SK-N-SH (cell line): ENCODE results near the gene MOCS2.

Experiments
- CTCF ChIP-seq: fragments of 200-600 bp; sonication (generic); IDR thresholded peaks from 2 replicates; pipeline ENCODE4 v1.6.1; 2017; ENCODE audit warnings: antibody characterized with exemption, mild to moderate bottlenecking, moderate library complexity
- EP300 ChIP-seq, 2 experiments: IDR thresholded peaks; 2 replicates each; pipeline versions ENCODE4 v1.4.0 to v1.6.1; 2012; ENCODE audit warnings: borderline replicate concordance in 1 of 2, low read depth in 1 of 2, low read length in 1 of 2
- FOXM1 ChIP-seq: IDR thresholded peaks from 2 replicates; pipeline ENCODE4 v1.4.0; 2012; ENCODE audit warnings: low read depth, mild to moderate bottlenecking
- GABPA ChIP-seq: IDR thresholded peaks from 2 replicates; pipeline ENCODE4 v1.4.0; 2012; ENCODE audit warnings: low read depth, mild to moderate bottlenecking
- MAX ChIP-seq: IDR thresholded peaks from 2 replicates; pipeline ENCODE4 v1.4.0; 2012; ENCODE audit warnings: low read depth
- NRF1 ChIP-seq: IDR thresholded peaks from 2 replicates; pipeline ENCODE4 v1.6.1; 2012; ENCODE audit warnings: low read depth, mild to moderate bottlenecking, low read length
- POLR2AphosphoS5 ChIP-seq: IDR thresholded peaks from 2 replicates; pipeline ENCODE4 v1.6.1; 2012; ENCODE audit warnings: low read depth, low read length
- RAD21 ChIP-seq: IDR thresholded peaks from 2 replicates; pipeline ENCODE4 v1.6.1; 2012; ENCODE audit warnings: mild to moderate bottlenecking, low read length
- REST ChIP-seq: IDR thresholded peaks from 2 replicates; pipeline ENCODE4 v1.6.1; 2012; ENCODE audit warnings: mild to moderate bottlenecking, low read depth, low read length, moderate library complexity
- SMC3 ChIP-seq: IDR thresholded peaks from 2 replicates; pipeline ENCODE4 v1.6.1; 2012; ENCODE audit warnings: low read depth, low read length, improper control_type of control experiment
- TAF1 ChIP-seq: IDR thresholded peaks from 2 replicates; pipeline ENCODE4 v1.6.1; 2012; ENCODE audit warnings: low read depth, mild to moderate bottlenecking, low read length, moderate library complexity, borderline replicate concordance
- TEAD4 ChIP-seq: IDR thresholded peaks from 2 replicates; pipeline ENCODE4 v1.4.0; 2012; ENCODE audit warnings: mild to moderate bottlenecking, borderline replicate concordance; ENCODE audit not compliant: insufficient read depth
- USF1 ChIP-seq: IDR thresholded peaks from 2 replicates; pipeline ENCODE4 v1.4.0; 2012; ENCODE audit warnings: low read depth, borderline replicate concordance
- USF2 ChIP-seq: fragments of 150-350 bp; IDR thresholded peaks from 2 replicates; pipeline ENCODE4 v1.6.1; 2017; ENCODE audit warnings: antibody characterized with exemption, low read length, low read depth, borderline replicate concordance

- no peak for TF ChIP-seq EP300 (IDR thresholded peaks at IDR 0.05; ENCODE audit: borderline replicate concordance in 1 of 2, low read depth in 1 of 2, low read length in 1 of 2)
- TF ChIP-seq CTCF, result no peak
- TF ChIP-seq SMC3, result no peak
- no peak for TF ChIP-seq REST
- no peak for TF ChIP-seq USF1
- no peak for TF ChIP-seq FOXM1
- no peak for TF ChIP-seq TAF1
- no peak for TF ChIP-seq POLR2AphosphoS5
- no peak for TF ChIP-seq GABPA
- TF ChIP-seq MAX, result no peak
- TF ChIP-seq USF2, result no peak
- no peak for TF ChIP-seq RAD21
- TF ChIP-seq TEAD4, result no peak
- TF ChIP-seq NRF1, result no peak
Observed at GRCh38 chr5:53110156-53110555, 599 bp upstream of the MOCS2 start.
